HCT116 (cell line): ENCODE results near the gene NABP2. TPM values are rescaled to one million over a fixed set of nuclear protein-coding genes. Genes with fewer than 3 reads are reported as not detected.

Source experiments
- ATAC-seq: fragments of 200-7000 bp; cut with Tn5 transposase; 2 replicates; pipeline ENCODE4 v1.9.1; 2020; ENCODE audit warnings: mild to moderate bottlenecking, moderate library complexity
- BruUV-seq: library from RNA; stranded (reverse); fragments of 400-500 nt; replicated peaks from 2 replicates; lab custom pipeline; 2021; lab: Mats Ljungman, UMichigan
- CTCF ChIA-PET: fragments of 300-600 bp; sonication (Branson Sonifier 250); formaldehyde crosslinking; loops from one replicate; lab custom pipeline; 2021; ENCODE audit warnings: antibody characterized with exemption; lab: Charles Lee
- POLR2A ChIA-PET: fragments of 300-600, 350-600 bp; sonication (Branson Sonifier 250); formaldehyde crosslinking; loops from one replicate; lab custom pipeline; 2021; ENCODE audit warnings: antibody characterized with exemption; lab: Charles Lee
- RAD21 ChIA-PET, 2 experiments: fragments of 300-600 bp; sonication (Branson Sonifier 250); formaldehyde crosslinking; loops; one replicate each; lab custom pipeline; 2023; ENCODE audit warnings: low total read pairs in 2 of 2; ENCODE audit not compliant: uncharacterized antibody in 2 of 2, unreplicated experiment in 2 of 2, low non-redundant PET in 1 of 2; lab: Charles Lee
- DNase-seq: peaks from one replicate; pipeline ENCODE4 v3.0.0-alpha.2; 2010; ENCODE audit warnings: low read depth, low spot score
- H2AFZ ChIP-seq: fragments of 200-600 bp; shearing (Covaris generic), sonication (generic); 2 replicates; pipeline ENCODE4 v1.6.1; 2017; ENCODE audit warnings: low read depth, mixed run types, mixed read lengths, antibody characterized with exemption, low read length; ENCODE audit not compliant: poor library complexity, severe bottlenecking
- H3K27ac ChIP-seq: 2 replicates; pipeline ENCODE4 v1.5.1; 2012; ENCODE audit warnings: low read depth, low read length
- H3K27me3 ChIP-seq: fragments of 200-600 bp; sonication (generic); 2 replicates; pipeline ENCODE4 v1.6.1; 2016; ENCODE audit warnings: mixed run types, low read length, mixed read lengths; ENCODE audit not compliant: insufficient read depth
- H3K36me3 ChIP-seq, 2 experiments: fragments of 200-500 bp in 1 of 2; fragments of 200-600 bp in 1 of 2; sonication (Bioruptor generic) in 1 of 2; sonication (generic) in 1 of 2; 2 replicates each; pipeline versions ENCODE4 v1.5.1 to v1.6.1; 2014 to 2016; ENCODE audit warnings: low read length in 2 of 2, inconsistent platforms in 1 of 2, mixed read lengths in 1 of 2, mixed run types in 1 of 2; ENCODE audit not compliant: insufficient read depth in 2 of 2, control insufficient read depth in 1 of 2
- H3K4me1 ChIP-seq, 2 experiments: fragments of 200-600 bp in 1 of 2; sonication (generic) in 1 of 2; 2 replicates each; pipeline versions ENCODE4 v1.5.1 to v1.6.1; 2012 to 2017; ENCODE audit warnings: low read length in 2 of 2, inconsistent platforms in 1 of 2, mild to moderate bottlenecking in 1 of 2, mixed read lengths in 1 of 2, mixed run types in 1 of 2, moderate library complexity in 1 of 2; ENCODE audit not compliant: insufficient read depth in 2 of 2, control insufficient read depth in 1 of 2
- H3K4me2 ChIP-seq: fragments of 200-600 bp; sonication (generic); 2 replicates; pipeline ENCODE4 v1.6.1; 2017; ENCODE audit warnings: mixed run types, low read length, mixed read lengths
- H3K4me3 ChIP-seq, 2 experiments: fragments of 200-600 bp in 1 of 2; sonication (generic) in 1 of 2; replicated peaks in 1 of 2; 2 replicates each; pipeline ENCODE4 v1.5.1; 2011 to 2016; ENCODE audit warnings: low read length in 2 of 2, control low read depth in 1 of 2, low read depth in 1 of 2, mild to moderate bottlenecking in 1 of 2, mixed read lengths in 1 of 2, mixed run types in 1 of 2
- H3K79me2 ChIP-seq: fragments of 200-600 bp; sonication (generic); 2 replicates; pipeline ENCODE4 v1.6.1; 2017; ENCODE audit warnings: mild to moderate bottlenecking, mixed run types, low read length, moderate library complexity, mixed read lengths; ENCODE audit not compliant: insufficient read depth
- H3K9ac ChIP-seq: fragments of 200-600 bp; sonication (generic); 2 replicates; pipeline ENCODE4 v1.6.1; 2016; ENCODE audit warnings: low read length, mixed read lengths
- H3K9me2 ChIP-seq: fragments of 200-600 bp; sonication (generic), shearing (Covaris generic); 2 replicates; pipeline ENCODE4 v1.6.1; 2017; ENCODE audit warnings: mixed run types, mild to moderate bottlenecking, moderate library complexity; ENCODE audit not compliant: insufficient read depth
- H3K9me3 ChIP-seq, 2 experiments: fragments of 200-500 bp in 1 of 2; fragments of 200-600 bp in 1 of 2; sonication (Bioruptor generic) in 1 of 2; sonication (generic) in 1 of 2; 2 replicates each; pipeline ENCODE4 v1.6.1; 2014 to 2017; ENCODE audit warnings: low read length in 2 of 2, mixed read lengths in 2 of 2, inconsistent platforms in 1 of 2, low read depth in 1 of 2, mild to moderate bottlenecking in 1 of 2, mixed run types in 1 of 2, moderate library complexity in 1 of 2; ENCODE audit not compliant: control insufficient read depth in 1 of 2, insufficient read depth in 1 of 2
- H4K20me1 ChIP-seq: fragments of 200-600 bp; sonication (generic), shearing (Covaris generic); 2 replicates; pipeline ENCODE4 v1.6.1; 2017; ENCODE audit warnings: mixed run types, mild to moderate bottlenecking, moderate library complexity; ENCODE audit not compliant: insufficient read depth
- EZH2 ChIP-seq: fragments of 200-600 bp; sonication (generic); IDR thresholded peaks from 2 replicates; pipeline ENCODE4 v1.6.1; 2017; ENCODE audit warnings: antibody characterized with exemption, mixed run types
- JUND ChIP-seq: IDR thresholded peaks from 2 replicates; pipeline ENCODE4 v1.6.1; 2012
- POLR2AphosphoS5 ChIP-seq: IDR thresholded peaks from 2 replicates; pipeline ENCODE4 v1.6.1; 2011; ENCODE audit warnings: mild to moderate bottlenecking, low read depth, low read length, moderate library complexity
- SP1 ChIP-seq: IDR thresholded peaks from 2 replicates; pipeline ENCODE4 v1.6.1; 2012; ENCODE audit warnings: low read depth
- TCF7L2 ChIP-seq: IDR thresholded peaks from 2 replicates; pipeline ENCODE4 v1.7.0; 2011; ENCODE audit warnings: borderline replicate concordance, inconsistent platforms; ENCODE audit not compliant: insufficient read depth, insufficient read length; ENCODE audit errors: extremely low read depth
- intact Hi-C: fragments of 100-400 bp; cut with micrococcal nuclease; formaldehyde crosslinking; loops from 2 replicates; pipeline ENCODE4 v1.10.0; 2022
- total RNA-seq: library from RNA; stranded (reverse); gene quantifications from one replicate; pipeline ENCODE4 v1.2.1, GENCODE V29; 2021; ENCODE audit not compliant: unreplicated experiment
- TF ChIP-seq, protein P1 (sequence below): IDR thresholded peaks from 2 replicates; pipeline ENCODE4 v1.6.1; 2011; ENCODE audit warnings: mild to moderate bottlenecking, low read length, moderate library complexity; ENCODE audit not compliant: insufficient replicate concordance; ENCODE audit errors: extremely low read depth

NABP2 gene
- total RNA-seq, 1 experiment from 2014 or later = 52.9 TPM

DNA sequence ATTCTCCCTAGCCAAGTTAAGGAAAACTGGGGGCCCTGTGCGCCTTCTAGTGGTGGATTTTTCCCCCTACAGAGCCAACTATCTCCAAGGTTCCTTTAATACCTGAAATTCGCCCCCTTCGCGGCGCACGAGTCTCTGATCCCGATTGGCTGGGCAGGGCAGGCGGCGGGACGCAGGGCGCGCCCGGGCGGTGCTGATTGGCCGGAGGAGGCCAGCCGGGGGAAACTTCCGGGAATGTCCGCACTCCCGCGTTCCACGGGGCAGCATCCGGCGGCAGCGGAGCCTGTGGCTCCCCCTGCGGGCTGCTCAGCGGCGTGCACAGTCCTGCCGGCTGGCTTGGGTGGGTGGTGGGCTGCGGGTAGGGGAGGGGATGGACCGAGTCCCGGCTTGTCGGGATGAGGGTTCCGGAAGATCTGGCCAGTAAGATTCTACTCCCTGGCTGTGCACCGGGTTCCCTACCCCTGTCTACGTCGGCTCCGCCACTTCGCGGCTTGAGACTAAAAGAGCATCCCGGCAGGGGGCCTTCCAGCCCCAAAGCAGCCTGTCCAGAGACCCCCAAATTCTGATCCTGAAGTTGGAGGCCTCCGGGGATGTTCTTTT lies at the start of gene NABP2 (continued):
- TF ChIP-seq, protein P1, sequence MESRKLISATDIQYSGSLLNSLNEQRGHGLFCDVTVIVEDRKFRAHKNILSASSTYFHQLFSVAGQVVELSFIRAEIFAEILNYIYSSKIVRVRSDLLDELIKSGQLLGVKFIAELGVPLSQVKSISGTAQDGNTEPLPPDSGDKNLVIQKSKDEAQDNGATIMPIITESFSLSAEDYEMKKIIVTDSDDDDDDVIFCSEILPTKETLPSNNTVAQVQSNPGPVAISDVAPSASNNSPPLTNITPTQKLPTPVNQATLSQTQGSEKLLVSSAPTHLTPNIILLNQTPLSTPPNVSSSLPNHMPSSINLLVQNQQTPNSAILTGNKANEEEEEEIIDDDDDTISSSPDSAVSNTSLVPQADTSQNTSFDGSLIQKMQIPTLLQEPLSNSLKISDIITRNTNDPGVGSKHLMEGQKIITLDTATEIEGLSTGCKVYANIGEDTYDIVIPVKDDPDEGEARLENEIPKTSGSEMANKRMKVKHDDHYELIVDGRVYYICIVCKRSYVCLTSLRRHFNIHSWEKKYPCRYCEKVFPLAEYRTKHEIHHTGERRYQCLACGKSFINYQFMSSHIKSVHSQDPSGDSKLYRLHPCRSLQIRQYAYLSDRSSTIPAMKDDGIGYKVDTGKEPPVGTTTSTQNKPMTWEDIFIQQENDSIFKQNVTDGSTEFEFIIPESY = peak; percentile 27
- TF ChIP-seq JUND = no peak
- TF ChIP-seq SP1 = peak; percentile 96
- TF ChIP-seq POLR2AphosphoS5 = peak; percentile 68

GRCh38 chr12:56178347-56178746 lies 45.8 kb upstream of the NABP2 start:
- DNase-seq = no peak
- Histone ChIP-seq H3K79me2 (no peaks in the 10 kb centered on the region), H3K27me3 (no peaks in the 10 kb centered on the region), H2AFZ (no peak overlapping the region), H3K9me3 (no peaks in the 10 kb centered on the region), H3K9me2 (no peaks in the 10 kb centered on the region), H3K27ac (no peak overlapping the region), H3K4me2 (no peak overlapping the region), H3K4me1 (no peaks in the 10 kb centered on the region), H4K20me1 (no peaks in the 10 kb centered on the region), H3K9ac (no peak overlapping the region), H3K36me3 (peaks cover 50 to 57% of the 10 kb centered on the region in 2 experiments), H3K4me3 (no peak overlapping the region)
- CTCF ChIA-PET = interaction anchor here (0.8 kb wide), 1 partner anchor 10 kb away, joined by 3 read pairs; the partner anchor contains the start of gene SMARCC2
- POLR2A ChIA-PET = no interaction called here
- no peak for TF ChIP-seq EZH2
- TF ChIP-seq POLR2AphosphoS5 = 0 out of 2 replicates have a peak, but pooled peaks have one; percentile 14
- no peak for TF ChIP-seq TCF7L2
- ATAC-seq = no peak
- RAD21 ChIA-PET = no interaction called here
- intact Hi-C loops = no loop called here
- BruUV-seq = no TSS peak
